DOHH2 (cell line): ENCODE results near the gene BLTP1.

Source experiments
- H3F3A ChIP-seq: fragments of 200-600 bp; sonication (generic), shearing (Covaris generic); 2 replicates; pipeline ENCODE4 v1.6.0; 2016; ENCODE audit warnings: antibody characterized with exemption, mild to moderate bottlenecking; ENCODE audit not compliant: control insufficient read depth, insufficient read depth
- H3K27ac ChIP-seq: fragments of 200-600 bp; sonication (generic); 2 replicates; pipeline ENCODE4 v1.5.1; 2014; ENCODE audit warnings: low read depth, mild to moderate bottlenecking, low read length, moderate library complexity
- H3K27me3 ChIP-seq: fragments of 200-600 bp; sonication (generic); 2 replicates; pipeline ENCODE4 v1.6.1; 2014; ENCODE audit warnings: mild to moderate bottlenecking, low read length, mixed read lengths; ENCODE audit not compliant: control insufficient read depth
- H3K36me3 ChIP-seq: fragments of 200-600 bp; sonication (generic); 2 replicates; pipeline ENCODE4 v1.6.1; 2014; ENCODE audit warnings: mild to moderate bottlenecking, low read length, moderate library complexity, mixed read lengths; ENCODE audit not compliant: control insufficient read depth
- H3K4me1 ChIP-seq: fragments of 200-600 bp; sonication (generic); 2 replicates; pipeline ENCODE4 v1.6.1; 2014; ENCODE audit warnings: mild to moderate bottlenecking, low read length, mixed read lengths; ENCODE audit not compliant: control insufficient read depth
- H3K4me2 ChIP-seq: fragments of 200-600 bp; sonication (generic); 2 replicates; pipeline ENCODE4 v1.6.0; 2014; ENCODE audit warnings: mild to moderate bottlenecking, low read length, moderate library complexity
- H3K4me3 ChIP-seq: fragments of 200-600 bp; sonication (generic); 2 replicates; pipeline ENCODE4 v1.5.1; 2014; ENCODE audit warnings: mild to moderate bottlenecking, low read length, mixed read lengths
- H3K79me2 ChIP-seq: fragments of 200-600 bp; sonication (generic); 2 replicates; pipeline ENCODE4 v1.6.1; 2014; ENCODE audit warnings: mild to moderate bottlenecking, low read length, mixed read lengths; ENCODE audit not compliant: control insufficient read depth
- H3K9me2 ChIP-seq: fragments of 200-600 bp; sonication (generic); replicated peaks from 2 replicates; pipeline ENCODE4 v1.6.1; 2014; ENCODE audit warnings: mild to moderate bottlenecking, low read length, mixed read lengths; ENCODE audit not compliant: control insufficient read depth
- H3K9me3 ChIP-seq: fragments of 200-600 bp; sonication (generic); 2 replicates; pipeline ENCODE4 v1.6.1; 2014; ENCODE audit warnings: antibody characterized with exemption, low read length, mixed read lengths; ENCODE audit not compliant: control insufficient read depth, insufficient read depth
- H4K20me1 ChIP-seq: fragments of 200-600 bp; sonication (generic); 2 replicates; pipeline ENCODE4 v1.6.0; 2014; ENCODE audit warnings: low read depth, mild to moderate bottlenecking, antibody characterized with exemption, low read length, moderate library complexity; ENCODE audit not compliant: control insufficient read depth, insufficient read depth
- CTCF ChIP-seq: fragments of 200-600 bp; sonication (generic); IDR thresholded peaks from one replicate; pipeline ENCODE4 v1.5.1; 2014; ENCODE audit warnings: antibody characterized with exemption, mild to moderate bottlenecking, low read depth, low read length; ENCODE audit not compliant: poor library complexity, severe bottlenecking
- EZH2phosphoT487 ChIP-seq: fragments of 200-600 bp; sonication (generic); IDR thresholded peaks from 2 replicates; pipeline ENCODE4 v1.6.1; 2017; ENCODE audit warnings: borderline replicate concordance, mild to moderate bottlenecking, antibody characterized with exemption, low read length, moderate library complexity, mixed read lengths

Gene BLTP1

DNA sequence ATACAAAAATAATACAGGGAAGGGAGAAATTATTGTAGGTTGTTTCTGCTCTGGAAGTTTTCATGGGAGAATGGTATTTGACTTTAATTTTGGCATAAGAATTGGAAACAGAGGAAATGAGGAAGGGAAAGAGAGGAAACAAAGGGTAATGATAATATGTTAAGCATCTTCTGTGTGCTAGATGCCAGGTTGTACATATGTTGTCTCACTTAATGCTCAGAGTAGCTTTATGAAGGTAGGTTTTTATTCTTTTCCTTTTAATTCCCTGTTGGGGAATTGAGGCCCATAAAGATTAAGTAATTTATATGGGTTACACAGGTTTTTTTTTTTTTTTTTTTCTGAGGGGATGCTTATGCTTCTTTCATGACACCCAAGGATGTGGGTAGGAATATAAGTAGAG, 19.2 kb downstream of the BLTP1 start:
- Histone ChIP-seq H3K4me2 (no peak overlapping the region), H3K27me3 (no peaks in the 10 kb centered on the region), H3K36me3 (no peaks in the 10 kb centered on the region), H3K4me1 (no peaks in the 10 kb centered on the region), H3K79me2 (peaks cover 3% of the 10 kb centered on the region; the same call in 1 of the 2 replicates), H3K4me3 (no peak overlapping the region), H3F3A (no peaks in the 10 kb centered on the region), H3K9me3 (no peaks in the 10 kb centered on the region), H4K20me1 (no peaks in the 10 kb centered on the region), H3K27ac (no peak overlapping the region), H3K9me2 (no peaks in the 10 kb centered on the region)
- TF ChIP-seq CTCF = no peak
- no peak for TF ChIP-seq EZH2phosphoT487

DNA sequence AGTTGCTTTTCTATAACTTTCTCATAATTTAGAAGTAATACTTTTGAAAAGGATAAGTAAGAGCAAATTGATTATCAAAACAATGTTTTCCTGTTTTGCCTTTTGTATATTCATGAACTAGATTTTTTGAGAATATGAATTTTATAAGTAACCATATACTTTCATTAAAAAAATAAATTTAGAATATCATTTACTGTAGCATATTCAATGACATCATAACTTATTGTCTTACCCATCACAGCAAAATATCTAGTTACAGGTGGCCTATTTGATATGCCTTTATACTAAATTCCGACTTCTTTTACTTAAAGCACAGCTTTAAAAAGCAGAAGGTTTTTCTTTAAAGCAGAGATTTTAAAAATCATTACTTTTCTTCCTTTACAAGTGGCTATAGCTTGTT, 20.1 kb downstream of the BLTP1 start:
- no peak for TF ChIP-seq CTCF
- TF ChIP-seq EZH2phosphoT487 = no peak
- H3K27me3 ChIP-seq = no peaks in the 10 kb centered on the region
- H3K4me1 ChIP-seq = no peaks in the 10 kb centered on the region
- peaks cover 8% of the 10 kb centered on the region; the same call in 1 of the 2 replicates for H3K36me3 ChIP-seq
- H3F3A ChIP-seq = no peaks in the 10 kb centered on the region
- no peak overlapping the region for H3K27ac ChIP-seq
- H3K79me2 ChIP-seq = peaks cover 3% of the 10 kb centered on the region; the same call in 1 of the 2 replicates
- no peaks in the 10 kb centered on the region for H3K9me3 ChIP-seq
- no peaks in the 10 kb centered on the region for H4K20me1 ChIP-seq
- H3K9me2 ChIP-seq = no peaks in the 10 kb centered on the region
- H3K4me2 ChIP-seq = no peak overlapping the region
- H3K4me3 ChIP-seq = no peak overlapping the region

- no peak overlapping the region for H3K4me2 ChIP-seq
- H3K27ac ChIP-seq = no peak overlapping the region
- no peaks in the 10 kb centered on the region for H3K27me3 ChIP-seq
- no peaks in the 10 kb centered on the region for H3K4me1 ChIP-seq
- H3K36me3 ChIP-seq = peaks cover 10% of the 10 kb centered on the region; the same call in 1 of the 2 replicates
- no peak overlapping the region for H3K4me3 ChIP-seq
- H3F3A ChIP-seq = no peaks in the 10 kb centered on the region
- H4K20me1 ChIP-seq = no peaks in the 10 kb centered on the region
- TF ChIP-seq EZH2phosphoT487 (no peak), CTCF (no peak)
- H3K9me3 ChIP-seq = no peaks in the 10 kb centered on the region
- no peaks in the 10 kb centered on the region for H3K9me2 ChIP-seq
- no peaks in the 10 kb centered on the region for H3K79me2 ChIP-seq
These were observed 26.8 kb downstream of the BLTP1 start for GRCh38 chr4:122178961-122179360.
